Hematopoietic multipotent progenitor cell treated with erythropoietin and hydrocortisone succinate and interleukin-3 and kit ligand, for 15 days (in vitro differentiated cells): ENCODE data around the gene TTC5.
"Not testable (repeated sequence)": the region's sequence is repeated elsewhere in the genome, so short reads cannot be mapped to it uniquely, and the experiment has no call there.

ENCODE experiments used
- DNase-seq: peaks from one replicate; pipeline ENCODE4 v3.0.0-alpha.2; 2015; ENCODE audit warnings: low spot score

TTC5 gene

GRCh38 chr14:20305265-20306078, at the start of gene TTC5:
TSS of gene TTC5 (minus strand) at chr14:20305951. CDS start at chr14:20305937, 14 bp downstream.
- peak; percentile 89 for DNase-seq

GRCh38 chr14:20350860-20351259, 45.1 kb upstream of the TTC5 start:
- DNase-seq, result no peak

- DNase-seq, result no peak
Observed at GRCh38 chr14:20350282-20350681, 44.5 kb upstream of the TTC5 start.

- DNase-seq, result no peak
Observed at GRCh38 chr14:20347747-20348146, 42.0 kb upstream of the TTC5 start.

GRCh38 chr14:20346713-20347112, 41.0 kb upstream of the TTC5 start:
- no peak for DNase-seq

- no peak for DNase-seq
Observed at GRCh38 chr14:20345366-20345765, 39.6 kb upstream of the TTC5 start.

GRCh38 chr14:20343862-20344220, 38.1 kb upstream of the TTC5 start:
- no peak for DNase-seq

- DNase-seq, result peak; percentile 96
Observed at GRCh38 chr14:20343092-20343861, 37.5 kb upstream of the TTC5 start, which contains the start of gene PARP2. TSS of gene PARP2 (plus strand) at chr14:20343635. CDS start at chr14:20343642, 7 bp downstream.

- DNase-seq, result no peak
Observed at GRCh38 chr14:20341646-20342045, 35.9 kb upstream of the TTC5 start.

GRCh38 chr14:20341032-20341431, 35.3 kb upstream of the TTC5 start:
- not testable (repeated sequence) for DNase-seq

GRCh38 chr14:20334017-20334416, 28.3 kb upstream of the TTC5 start:
- DNase-seq, result no peak

- no peak for DNase-seq
Observed at GRCh38 chr14:20333494-20333841, 27.7 kb upstream of the TTC5 start.

GRCh38 chr14:20332788-20333493, 27.2 kb upstream of the TTC5 start, which contains the start of gene CCNB1IP1:
TSS of gene CCNB1IP1 (minus strand) at chr14:20333279. CDS start at chr14:20316523, 16,756 bp downstream.
- DNase-seq, result peak; percentile 64

GRCh38 chr14:20332431-20332787, 26.7 kb upstream of the TTC5 start:
- DNase-seq, result no peak

GRCh38 chr14:20331053-20331613, 25.4 kb upstream of the TTC5 start:
- DNase-seq, result no peak

GRCh38 chr14:20329355-20329754, 23.6 kb upstream of the TTC5 start:
- DNase-seq, result no peak

- DNase-seq, result no peak
Observed at GRCh38 chr14:20328705-20329104, 23.0 kb upstream of the TTC5 start.

- DNase-seq, result peak; percentile 81
Observed at GRCh38 chr14:20327005-20327869, 21.5 kb upstream of the TTC5 start.

- DNase-seq, result no peak
Observed at GRCh38 chr14:20317720-20318119, 12.0 kb upstream of the TTC5 start.

GRCh38 chr14:20314026-20314425, 8.3 kb upstream of the TTC5 start:
- DNase-seq, result no peak

GRCh38 chr14:20306079-20306423, 300 bp upstream of the TTC5 start:
- DNase-seq, result no peak
